Measurements from ENCODE around the gene SEL1L.
"Not testable (repeated sequence)": the region's sequence is repeated elsewhere in the genome, so short reads cannot be mapped to it uniquely, and the experiment has no call there.

The SEL1L gene

GRCh38 chr14:81537193-81537592 lies 3.5 kb upstream of the SEL1L start:
- Mint-ChIP-seq H3K27ac (no peak overlapping the region), H3K4me3 (no peak overlapping the region), H3K36me3 (peaks cover 11% of the 10 kb centered on the region), H3K4me1 (peaks cover 17% of the 10 kb centered on the region), H3K9me3 (peaks cover 4% of the 10 kb centered on the region)
- DNase-seq (ENCODE audit: low spot score in 2 of 2): no peak
- ATAC-seq: no peak

- Mint-ChIP-seq H3K9me3 (peaks cover 4% of the 10 kb centered on the region), H3K4me3 (no peak overlapping the region), H3K36me3 (peaks cover 11% of the 10 kb centered on the region), H3K27ac (no peak overlapping the region), H3K4me1 (peaks cover 19% of the 10 kb centered on the region)
- ATAC-seq: no peak
- DNase-seq (ENCODE audit: low spot score in 2 of 2): no peak
Observed at GRCh38 chr14:81536241-81536771, 2.7 kb upstream of the SEL1L start.

- ATAC-seq (no peak), DNase-seq (ENCODE audit: low spot score in 2 of 2) (no peak)
- Mint-ChIP-seq H3K4me3 (peak overlapping the region; percentile 21), H3K4me1 (peaks cover 19% of the 10 kb centered on the region), H3K9me3 (peaks cover 4% of the 10 kb centered on the region), H3K36me3 (peaks cover 11% of the 10 kb centered on the region), H3K27ac (peak overlapping the region; percentile 0)
Observed at GRCh38 chr14:81535396-81536164, 1.9 kb upstream of the SEL1L start.

- Mint-ChIP-seq H3K9me3 (peaks cover 4% of the 10 kb centered on the region), H3K27ac (peak overlapping the region; percentile 0), H3K4me3 (peak overlapping the region; percentile 21), H3K36me3 (peaks cover 11% of the 10 kb centered on the region), H3K4me1 (peaks cover 25% of the 10 kb centered on the region)
- ATAC-seq: no peak
- peak in 1 of 2 donors; percentile 46 for DNase-seq (ENCODE audit: low spot score in 2 of 2)
Observed at GRCh38 chr14:81534510-81535074, 939 bp upstream of the SEL1L start.

- Mint-ChIP-seq H3K36me3 (peaks cover 11% of the 10 kb centered on the region), H3K27ac (peak overlapping the region; percentile 94), H3K4me3 (peak overlapping the region; percentile 89), H3K4me1 (peaks cover 31% of the 10 kb centered on the region), H3K9me3 (peaks cover 4% of the 10 kb centered on the region)
- DNase-seq (ENCODE audit: low spot score in 2 of 2) (no peak), ATAC-seq (no peak)
Observed at GRCh38 chr14:81533212-81533535, 479 bp downstream of the SEL1L start.

- H3K36me3 Mint-ChIP-seq: peaks cover 45% of the 10 kb centered on the region
- no peak overlapping the region for H3K4me3 Mint-ChIP-seq
Observed at GRCh38 chr14:81529391-81529790, 4.3 kb downstream of the SEL1L start.

GRCh38 chr14:81525129-81525528 lies 8.5 kb downstream of the SEL1L start:
- peaks cover 29% of the 10 kb centered on the region for H3K4me1 Mint-ChIP-seq
- DNase-seq (ENCODE audit: low spot score in 2 of 2) (no peak), ATAC-seq (no peak)
- peaks cover 75% of the 10 kb centered on the region for H3K36me3 Mint-ChIP-seq
- H3K9me3 Mint-ChIP-seq: no peaks in the 10 kb centered on the region
- no peak overlapping the region for H3K4me3 Mint-ChIP-seq
- H3K27ac Mint-ChIP-seq: peak overlapping the region; percentile 52

More at GRCh38 chr14:81529391-81529790, 4.3 kb downstream of the SEL1L start:
- H3K4me1 Mint-ChIP-seq: peaks cover 31% of the 10 kb centered on the region
- ATAC-seq (no peak), DNase-seq (ENCODE audit: low spot score in 2 of 2) (no peak)
- peak overlapping the region; percentile 32 for H3K27ac Mint-ChIP-seq
- no peaks in the 10 kb centered on the region for H3K9me3 Mint-ChIP-seq

GRCh38 chr14:81523616-81524015 lies 10.0 kb downstream of the SEL1L start:
- H3K4me1 Mint-ChIP-seq: peaks cover 40% of the 10 kb centered on the region
- H3K36me3 Mint-ChIP-seq: peaks cover 90% of the 10 kb centered on the region
- peak overlapping the region; percentile 52 for H3K27ac Mint-ChIP-seq
- H3K9me3 Mint-ChIP-seq: no peaks in the 10 kb centered on the region
- peak; percentile 73 for ATAC-seq
- DNase-seq (ENCODE audit: low spot score in 2 of 2): peak in 1 of 2 donors; percentile 40
- H3K4me3 Mint-ChIP-seq: no peak overlapping the region

- Mint-ChIP-seq H3K4me1 (peaks cover 34% of the 10 kb centered on the region), H3K4me3 (no peak overlapping the region), H3K9me3 (no peaks in the 10 kb centered on the region), H3K36me3 (peaks cover 96% of the 10 kb centered on the region), H3K27ac (no peak overlapping the region)
- ATAC-seq (no peak), DNase-seq (ENCODE audit: low spot score in 2 of 2) (no peak)
Observed at GRCh38 chr14:81523016-81523415, 10.6 kb downstream of the SEL1L start.

GRCh38 chr14:81521356-81521755 lies 12.3 kb downstream of the SEL1L start:
- Mint-ChIP-seq H3K4me1 (peaks cover 34% of the 10 kb centered on the region), H3K27ac (no peak overlapping the region), H3K9me3 (no peaks in the 10 kb centered on the region), H3K4me3 (no peak overlapping the region), H3K36me3 (peaks cover 98% of the 10 kb centered on the region)
- ATAC-seq (peak; percentile 85), DNase-seq (ENCODE audit: low spot score in 2 of 2) (no peak)

GRCh38 chr14:81519200-81520011 lies 14.2 kb downstream of the SEL1L start:
- ATAC-seq: peak; percentile 77
- Mint-ChIP-seq H3K4me1 (peaks cover 26% of the 10 kb centered on the region), H3K4me3 (peak overlapping the region; percentile 1)

GRCh38 chr14:81517798-81518398 lies 15.8 kb downstream of the SEL1L start:
- ATAC-seq (no peak), DNase-seq (ENCODE audit: low spot score in 2 of 2) (no peak)
- Mint-ChIP-seq H3K27ac (no peak overlapping the region), H3K4me1 (peaks cover 18% of the 10 kb centered on the region), H3K4me3 (no peak overlapping the region), H3K9me3 (no peaks in the 10 kb centered on the region), H3K36me3 (peaks cover 82% of the 10 kb centered on the region)

More at GRCh38 chr14:81519200-81520011, 14.2 kb downstream of the SEL1L start:
- Mint-ChIP-seq H3K27ac (peak overlapping the region; percentile 88), H3K9me3 (no peaks in the 10 kb centered on the region), H3K36me3 (peaks cover 88% of the 10 kb centered on the region)
- DNase-seq (ENCODE audit: low spot score in 2 of 2): peak in 1 of 2 donors; percentile 48

GRCh38 chr14:81516986-81517797 lies 16.5 kb downstream of the SEL1L start:
- H3K9me3 Mint-ChIP-seq: no peaks in the 10 kb centered on the region
- peaks cover 18% of the 10 kb centered on the region for H3K4me1 Mint-ChIP-seq
- DNase-seq (ENCODE audit: low spot score in 2 of 2) (no peak), ATAC-seq (no peak)
- peaks cover 75% of the 10 kb centered on the region for H3K36me3 Mint-ChIP-seq
- H3K4me3 Mint-ChIP-seq: no peak overlapping the region
- no peak overlapping the region for H3K27ac Mint-ChIP-seq

- H3K27ac Mint-ChIP-seq, H3K9me3 Mint-ChIP-seq, ATAC-seq, H3K4me3 Mint-ChIP-seq: not testable (repeated sequence)
- Mint-ChIP-seq H3K4me1 (peaks cover 14% of the 10 kb centered on the region), H3K36me3 (peaks cover 62% of the 10 kb centered on the region)
- DNase-seq (ENCODE audit: low spot score in 2 of 2): peak in 1 of 2 donors; percentile 36
Observed at GRCh38 chr14:81515927-81516326, 17.7 kb downstream of the SEL1L start.

Data from stimulated activated effector memory CD8-positive, alpha-beta T cell treated with anti-CD3 and anti-CD28 coated beads, Interleukin-12 subunit alpha, Interleukin-12 subunit beta, amount 100 ng/mL, for 72 hours (primary cell).